Eye (tissue), 1 donor: ENCODE results near the gene KIF16B.
A peak's percentile ranks its signal among the peaks of the same experiment; 100 is the strongest.
"Not testable (repeated sequence)": the region's sequence is repeated elsewhere in the genome, so short reads cannot be mapped to it uniquely, and the experiment has no call there.

ENCODE experiments used
- DNase-seq: peaks from one replicate; pipeline ENCODE4 v3.0.0-alpha.2; 2015

KIF16B gene

GRCh38 chr20:16554766-16555543 is 18.3 kb downstream of the KIF16B start:
- DNase-seq: no peak

- DNase-seq: no peak
Observed at GRCh38 chr20:16553684-16554083, 19.6 kb downstream of the KIF16B start.

GRCh38 chr20:16553101-16553500 is 20.1 kb downstream of the KIF16B start:
- no peak for DNase-seq

- DNase-seq: no peak
Observed at GRCh38 chr20:16552015-16552414, 21.2 kb downstream of the KIF16B start.

DNA sequence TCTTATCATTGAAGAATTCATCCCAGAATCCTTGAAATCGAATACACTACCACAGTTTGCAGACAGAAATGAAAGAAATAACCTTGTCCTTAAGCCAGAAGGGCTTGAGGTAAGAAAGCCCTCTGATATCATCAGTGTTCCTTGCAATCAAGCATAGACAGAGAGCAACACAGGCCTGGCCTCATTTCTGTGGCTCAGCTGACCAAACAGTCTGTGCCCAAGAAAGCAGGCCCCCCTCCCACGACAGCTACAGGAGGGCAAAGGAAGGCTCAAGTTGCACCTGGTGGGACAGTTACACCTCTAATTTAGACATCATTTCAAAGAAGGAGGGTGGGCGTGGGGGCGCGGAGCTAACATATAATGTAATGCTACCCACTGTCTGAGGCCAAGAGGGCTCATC is 21.6 kb downstream of the KIF16B start:
- DNase-seq: no peak

GRCh38 chr20:16548068-16548672 is 25.1 kb downstream of the KIF16B start:
- peak; percentile 86 for DNase-seq

- no peak for DNase-seq
Observed at GRCh38 chr20:16544949-16545348, 28.3 kb downstream of the KIF16B start.

DNA sequence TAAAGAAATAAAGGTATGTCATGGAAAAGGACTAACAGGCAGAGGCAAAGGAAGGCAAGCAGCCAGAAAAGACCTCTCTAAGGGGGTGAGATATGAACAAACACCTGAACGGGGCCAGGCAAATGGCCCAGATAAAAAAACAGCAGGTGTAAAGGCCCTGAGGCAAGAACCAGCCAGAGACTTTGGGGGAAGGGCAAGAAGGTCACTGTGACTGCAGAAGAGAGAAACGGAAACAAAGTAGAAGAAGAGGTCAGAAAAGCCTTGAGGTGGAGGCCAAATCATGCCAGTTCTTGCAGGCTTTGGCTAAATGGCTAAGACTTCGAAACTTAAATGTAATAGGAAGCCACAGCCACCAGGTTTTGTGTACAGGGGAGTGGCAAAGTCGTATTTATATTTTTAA is 30.8 kb downstream of the KIF16B start:
- no peak for DNase-seq

- no peak for DNase-seq
Observed at GRCh38 chr20:16541878-16542277, 31.4 kb downstream of the KIF16B start.

GRCh38 chr20:16541226-16541625 is 32.0 kb downstream of the KIF16B start:
- no peak for DNase-seq

DNA sequence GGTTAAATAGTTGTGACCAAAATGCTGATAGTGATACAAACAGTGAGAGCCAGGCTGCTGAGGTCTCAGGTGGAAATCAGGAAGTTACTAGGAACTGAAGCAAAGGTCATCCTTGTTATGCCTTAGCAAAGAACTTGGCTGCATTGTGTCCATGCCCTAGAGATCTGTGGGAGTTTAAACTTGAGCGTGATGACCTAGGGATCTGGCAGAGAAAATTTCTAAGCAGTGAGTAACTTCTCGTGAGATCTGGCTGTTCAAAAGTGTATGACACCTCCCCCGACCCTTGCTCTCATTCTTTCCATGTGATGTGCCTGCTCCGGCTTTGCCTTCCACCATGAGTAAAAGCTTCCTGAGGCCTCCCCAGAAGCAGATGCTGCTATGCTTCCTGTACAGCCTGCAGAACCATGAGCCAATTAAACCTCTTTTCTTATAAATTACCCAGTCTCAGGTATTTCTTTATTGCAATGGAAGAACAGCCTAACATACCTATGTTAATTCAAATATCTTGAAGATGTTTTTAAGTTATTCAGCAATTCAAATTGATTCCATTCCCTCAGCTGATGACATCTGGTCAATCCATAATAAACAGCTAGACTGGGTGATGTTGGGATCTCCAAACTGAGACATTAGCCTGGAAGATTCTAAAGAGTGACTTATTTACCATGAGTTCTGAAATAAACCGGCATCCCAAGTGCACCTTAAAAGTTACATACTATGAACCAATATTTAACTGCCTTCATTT is 33.8 kb downstream of the KIF16B start:
- DNase-seq: no peak

DNA sequence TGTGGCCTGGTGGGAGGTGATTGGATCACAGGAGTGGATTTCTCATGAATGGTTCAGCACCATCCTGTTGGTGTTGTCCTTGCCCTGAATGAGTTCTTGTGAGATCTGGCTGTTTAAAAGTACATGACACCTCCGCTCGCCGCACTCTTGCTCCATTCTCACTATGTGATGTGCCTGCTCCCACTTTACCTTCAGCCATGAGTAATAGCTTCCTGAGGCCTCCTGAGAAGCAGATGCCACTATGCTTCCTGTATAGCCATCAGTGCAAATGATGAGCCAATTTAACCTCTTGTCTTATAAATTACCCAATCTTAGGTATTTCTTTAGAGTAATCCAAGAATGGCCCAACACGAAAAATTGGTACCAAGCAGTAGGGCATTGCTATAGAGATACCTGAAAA is 34.5 kb downstream of the KIF16B start:
- no peak for DNase-seq

DNA sequence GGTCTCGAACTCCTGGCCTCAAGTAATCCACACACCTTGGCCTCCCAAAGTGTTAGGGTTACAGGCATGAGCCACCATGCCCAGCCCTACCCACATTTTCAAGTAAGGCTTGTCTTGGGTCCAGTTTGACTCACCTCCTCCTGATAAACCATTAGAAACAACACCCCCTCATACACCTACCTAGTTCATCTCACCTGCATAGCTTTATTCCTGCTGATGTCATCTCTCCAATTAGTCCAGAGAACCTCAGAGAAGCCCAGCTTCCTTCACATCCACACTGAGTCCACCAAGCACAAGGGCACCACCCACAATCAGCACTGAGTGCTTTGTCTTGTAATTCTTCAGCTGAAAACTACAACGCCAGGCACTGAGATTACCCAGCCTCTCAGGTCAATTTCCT is 35.3 kb downstream of the KIF16B start:
- no peak for DNase-seq

DNA sequence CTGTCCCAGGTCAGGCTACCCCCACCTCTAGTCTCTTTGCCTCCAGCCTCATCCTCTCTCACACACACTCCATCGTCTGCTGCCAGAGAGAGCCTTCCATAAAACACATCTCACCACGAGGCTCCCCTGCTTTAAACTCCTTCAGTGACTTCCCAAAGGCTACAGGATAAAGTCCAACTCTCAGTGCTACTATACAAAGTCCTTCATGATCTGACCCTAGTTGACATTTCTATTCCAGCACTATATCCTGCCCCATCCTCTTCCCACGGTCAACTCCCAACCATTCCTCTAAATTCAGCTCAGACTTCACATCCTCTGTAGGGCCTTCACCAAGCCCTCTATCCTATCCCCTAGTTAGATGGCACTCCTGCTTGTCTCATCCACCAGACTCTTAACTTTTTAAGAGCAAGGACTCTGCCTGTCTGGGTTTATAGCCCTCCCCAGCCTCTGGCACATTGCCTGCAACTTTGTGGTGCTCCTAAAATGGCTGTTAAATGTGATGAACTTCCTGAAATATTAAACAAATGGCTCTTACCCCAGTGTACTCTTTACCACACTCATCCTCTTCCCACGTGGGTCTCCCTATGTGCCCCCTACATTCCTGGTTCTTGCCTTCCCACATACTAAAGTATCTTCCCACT is 36.1 kb downstream of the KIF16B start:
- no peak for DNase-seq

DNA sequence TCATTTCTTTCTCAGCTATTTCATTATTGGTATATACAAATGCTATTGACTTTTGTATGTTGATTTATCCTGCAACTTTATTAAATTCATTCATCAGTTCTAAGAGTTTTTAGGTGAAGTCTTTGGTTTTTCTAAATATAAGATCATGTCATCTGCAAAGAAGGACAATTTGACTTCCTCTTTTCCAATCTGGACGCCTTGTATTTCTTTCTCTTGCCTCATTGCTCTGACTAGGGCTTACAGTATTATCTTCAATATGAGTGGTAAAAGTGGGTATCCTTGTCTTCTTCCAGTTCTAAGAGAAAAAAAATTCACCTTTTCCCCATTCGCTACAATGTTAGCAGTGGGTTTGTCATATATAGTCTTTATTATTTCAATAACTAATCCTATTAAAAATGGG is 38.0 kb downstream of the KIF16B start:
- no peak for DNase-seq

DNA sequence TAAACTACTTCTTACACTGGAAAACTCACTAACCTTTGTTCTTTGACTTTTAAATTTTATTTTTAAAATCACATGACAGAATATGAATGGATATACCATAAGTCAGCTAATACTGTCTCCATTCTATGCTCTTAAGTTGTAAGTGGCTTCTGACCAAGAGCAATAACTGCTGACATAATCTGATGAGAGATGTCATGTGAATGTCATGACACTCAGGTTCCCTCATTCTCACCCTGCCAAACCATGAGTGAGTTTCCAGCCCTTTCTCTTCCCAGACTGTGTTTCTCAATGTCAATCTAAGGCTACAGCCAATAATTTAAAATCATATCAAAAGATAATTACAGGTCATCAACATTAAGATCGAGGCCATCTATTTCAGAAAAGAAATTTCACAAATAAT is 39.7 kb downstream of the KIF16B start:
- DNase-seq: no peak

DNA sequence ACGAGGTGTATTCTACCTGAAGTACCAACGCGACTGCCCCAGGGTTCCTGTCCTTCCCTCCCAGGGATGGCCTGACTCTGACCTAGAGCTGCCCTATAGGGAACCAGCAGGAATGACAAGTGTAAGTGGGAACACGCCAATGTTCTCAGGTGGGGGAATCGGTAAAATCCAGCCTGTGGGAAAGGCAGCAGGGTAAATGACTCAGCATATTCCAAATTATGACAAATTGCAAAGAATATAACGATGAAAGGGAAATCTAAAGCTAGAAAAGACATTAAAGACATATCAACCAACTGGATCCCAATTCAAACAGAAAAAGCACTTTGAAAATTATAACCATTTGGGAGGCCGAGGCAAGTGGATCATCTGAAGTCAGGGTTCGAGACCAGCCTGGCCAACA is 41.8 kb downstream of the KIF16B start:
- DNase-seq: no peak

DNA sequence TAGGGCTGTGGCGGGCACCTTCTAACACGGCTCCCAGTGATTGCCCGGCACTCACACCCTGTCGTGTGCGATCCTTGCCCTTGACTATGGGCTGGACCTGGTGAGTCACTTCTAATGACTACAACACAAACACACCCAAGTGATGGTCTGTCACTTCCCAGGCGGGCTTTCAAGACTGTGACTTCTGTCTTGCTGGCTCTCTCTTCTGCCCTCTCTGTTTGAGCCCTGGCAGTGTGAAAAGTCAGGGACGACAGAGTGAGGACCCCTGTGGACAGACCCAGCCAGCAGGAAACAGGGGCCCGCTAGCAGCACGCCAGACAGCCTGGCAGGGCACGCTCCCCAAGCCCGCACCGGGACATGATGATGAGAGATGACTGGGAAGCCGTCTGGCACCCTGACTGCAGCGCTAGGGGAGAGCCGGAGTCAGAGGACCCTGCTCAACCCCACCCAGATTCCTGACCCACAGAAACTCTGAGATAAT is 43.0 kb downstream of the KIF16B start:
- no peak for DNase-seq

DNA sequence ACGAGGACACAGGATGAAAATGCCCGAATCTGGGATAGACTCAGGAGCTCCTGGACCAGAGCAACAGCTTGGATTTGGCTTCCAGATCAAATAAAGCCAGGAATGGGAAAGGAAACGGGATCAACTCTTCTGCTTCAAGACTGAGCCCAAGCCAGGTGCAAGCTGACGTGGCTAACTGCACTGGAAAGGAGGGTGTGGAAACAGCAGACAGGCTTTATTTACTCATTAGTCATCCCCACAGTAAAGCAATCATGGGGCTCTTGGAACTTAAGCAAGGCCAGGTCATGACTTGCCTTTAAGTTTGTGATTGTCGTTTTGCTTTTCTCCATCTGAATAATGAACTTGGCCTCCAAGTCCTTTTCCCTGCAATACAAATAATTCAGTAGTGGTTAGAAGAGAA is 45.2 kb downstream of the KIF16B start:
- no peak for DNase-seq

- no peak for DNase-seq
Observed at GRCh38 chr20:16527438-16527837, 45.8 kb downstream of the KIF16B start.

DNA sequence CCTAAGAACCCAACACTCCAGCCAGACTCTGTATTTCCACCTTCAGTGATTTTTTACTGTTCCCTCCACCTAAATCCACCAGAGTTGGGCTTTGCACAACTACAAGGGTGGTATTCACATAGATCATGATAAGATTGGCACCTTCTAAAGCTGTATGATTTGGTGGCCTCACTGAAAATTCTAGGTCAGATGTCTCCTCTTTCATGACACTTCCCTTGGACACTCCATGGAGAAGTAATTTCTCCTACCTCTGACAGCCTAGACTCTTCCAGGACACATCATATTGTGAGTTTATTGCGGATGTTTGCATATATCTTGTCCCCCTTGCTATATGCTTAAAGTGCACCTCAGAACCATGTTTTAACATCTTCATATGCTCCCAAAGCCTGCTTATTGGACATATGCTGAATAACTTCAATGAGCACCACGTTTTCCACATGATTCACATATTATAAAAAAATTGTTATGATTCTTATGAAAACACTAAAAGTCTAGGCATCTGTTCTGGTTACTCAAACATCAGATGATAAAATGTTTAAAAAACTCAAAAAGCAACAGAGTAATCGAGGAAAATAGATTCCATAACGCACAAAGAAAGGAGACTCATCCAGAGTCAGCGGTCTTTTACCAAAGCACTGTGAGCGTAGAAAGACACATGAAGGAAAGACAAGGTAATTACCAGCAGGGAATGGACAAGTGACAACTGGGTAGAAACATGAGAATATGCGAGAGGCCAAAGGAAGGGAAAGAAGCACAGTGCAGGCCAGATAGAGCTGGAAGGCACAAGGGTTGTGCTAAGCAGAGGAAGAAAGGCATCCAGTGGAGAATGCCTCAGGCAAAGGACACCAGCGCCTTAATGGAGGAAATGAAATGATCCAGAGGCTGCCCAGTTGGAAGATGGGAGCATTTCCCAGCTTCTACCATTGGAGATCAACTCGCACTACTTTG is 46.5 kb downstream of the KIF16B start:
- no peak for DNase-seq

- not testable (repeated sequence) for DNase-seq
Observed at GRCh38 chr20:16522651-16523050, 50.6 kb downstream of the KIF16B start.
